Psoas muscle (tissue), 8 donors: ENCODE measurements around the gene CLRN2. TPM values are rescaled to one million over a fixed set of nuclear protein-coding genes. Genes with fewer than 3 reads are reported as not detected.

Source experiments
- ATAC-seq, 4 donors: fragments of 200-7000 bp; cut with Tn5 transposase; one replicate each; pipeline ENCODE4 v1.9.1; 2020; ENCODE audit warnings: moderate library complexity in 3 of 4, mild to moderate bottlenecking in 2 of 4
- DNase-seq, 2 donors: peaks; one replicate each; pipeline ENCODE4 v3.0.0-alpha.2; 2020
- H3K27ac ChIP-seq: fragments of 200-600 bp; one replicate; pipeline ENCODE4 v1.8.0; 2022
- H3K27me3 ChIP-seq, 3 donors: fragments of 200-600 bp in 1 of 3; one replicate each; pipeline versions ENCODE4 v1.6.1 to v1.8.0; 2013 to 2022; ENCODE audit warnings: low read length in 2 of 3, mild to moderate bottlenecking in 2 of 3, moderate library complexity in 1 of 3; ENCODE audit not compliant: insufficient read depth in 3 of 3
- H3K36me3 ChIP-seq, 2 donors: fragments of 200-600 bp in 1 of 2; one replicate each; pipeline versions ENCODE4 v1.6.1 to v1.8.0; 2013 to 2022; ENCODE audit warnings: low read depth in 1 of 2, mild to moderate bottlenecking in 1 of 2, moderate library complexity in 1 of 2; ENCODE audit not compliant: insufficient read depth in 1 of 2
- H3K4me1 ChIP-seq: fragments of 200-600 bp; one replicate; pipeline ENCODE4 v1.8.0; 2022
- H3K4me3 ChIP-seq: fragments of 200-600 bp; one replicate; pipeline ENCODE4 v1.8.0; 2022; ENCODE audit warnings: mild to moderate bottlenecking
- H3K9me3 ChIP-seq: fragments of 200-600 bp; one replicate; pipeline ENCODE4 v1.8.0; 2022
- WGBS, 3 donors: extraction: QIAGEN DNeasy Blood & Tissue Kit; methylation state at CpG; one replicate each; pipeline versions ENCODE4 v1.1.6 to v1.1.7; 2013; 5-methylcytosine and 5-hydroxymethylcytosine counted together
- intact Hi-C, 2 donors: fragments of 100-400 bp; cut with DNase I; formaldehyde crosslinking; loops; one replicate each; pipeline versions ENCODE4 v1.11.0 to v1.14.2; 2022
- polyA plus RNA-seq, 3 donors: library from polyadenylated mRNA; stranded (reverse); fragments of 200-250 nt; gene quantifications; one replicate each; pipeline ENCODE4 v1.2.3, GENCODE V29; 2013
- total RNA-seq, 4 donors: library from RNA; stranded (reverse); fragmentation: NEBNext Ultra II Directional in 2 of 4; extraction: Animal tissue kit (Norgen Biotek cat#: 25700) in 2 of 4; gene quantifications; one replicate each; pipeline versions ENCODE4 v1.2.1 to v1.2.4, GENCODE V29; 2021 to 2023
- TF ChIP-seq, protein P1 (sequence below): fragments of 200-600 bp; IDR thresholded peaks from one replicate; pipeline ENCODE4 v1.8.0; 2022; ENCODE audit warnings: antibody characterized with exemption
- donor health status: healthy with polysubstance abuse.
- donor health status: DM: no; HTN: no; CAD: no; lungs with moderate emphysema.
- donor health status: Bipolar disorder and iron deficiency.
- donor health status: healthy.
- donor health status: DM: yes; HTN: yes; CAD: no.
- donor health status: DM: no; HTN: no; CAD: no.
- donor health status: DM: no; HTN: no; CAD: no.
- donor health status: DM: yes; HTN: yes; CAD: no.

The CLRN2 gene
- total and polyA plus RNA-seq, 7 donors = not detected

DNA sequence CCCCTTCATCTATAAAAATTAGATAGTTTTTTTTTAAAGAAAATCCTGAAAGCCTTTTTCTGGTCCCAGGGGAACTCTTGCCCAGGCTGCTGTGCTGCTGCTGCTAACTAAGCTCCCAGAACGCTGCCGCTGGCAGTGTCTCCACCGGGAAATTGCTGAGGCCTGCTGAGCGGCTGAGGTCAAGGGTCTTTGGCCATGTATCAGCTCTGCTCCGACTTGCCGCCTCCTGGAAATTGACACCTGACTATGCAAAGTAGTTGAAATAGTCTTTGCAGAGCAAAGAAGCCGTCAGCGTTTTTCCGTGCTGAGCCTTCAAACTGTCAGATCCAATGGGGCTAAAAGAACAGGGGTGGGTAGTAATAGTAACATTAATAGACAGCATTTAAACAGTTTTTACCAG is 3.9 kb upstream of the CLRN2 start:
- peak in 3 of 4 donors; percentile 41 to 64 (median 47) for ATAC-seq
- Histone ChIP-seq H3K9me3 (no peaks in the 10 kb centered on the region), H3K27ac (peak overlapping the region; percentile 78), H3K4me3 (peak overlapping the region; percentile 94), H3K27me3 (no peaks in the 10 kb centered on the region), H3K36me3 (peaks cover 4 to 28% of the 10 kb centered on the region in 2 donors), H3K4me1 (peaks cover 12% of the 10 kb centered on the region)
- intact Hi-C loops = loop anchor here in 1 of 2 donors (10.0 kb wide), 1 partner anchor 514 kb away; the partner anchor contains the start of gene LCORL
- 4 to 8% (median 6%) methylated on average over 9 of the region's 9 CpGs for WGBS, 3 donors
- TF ChIP-seq, protein P1, sequence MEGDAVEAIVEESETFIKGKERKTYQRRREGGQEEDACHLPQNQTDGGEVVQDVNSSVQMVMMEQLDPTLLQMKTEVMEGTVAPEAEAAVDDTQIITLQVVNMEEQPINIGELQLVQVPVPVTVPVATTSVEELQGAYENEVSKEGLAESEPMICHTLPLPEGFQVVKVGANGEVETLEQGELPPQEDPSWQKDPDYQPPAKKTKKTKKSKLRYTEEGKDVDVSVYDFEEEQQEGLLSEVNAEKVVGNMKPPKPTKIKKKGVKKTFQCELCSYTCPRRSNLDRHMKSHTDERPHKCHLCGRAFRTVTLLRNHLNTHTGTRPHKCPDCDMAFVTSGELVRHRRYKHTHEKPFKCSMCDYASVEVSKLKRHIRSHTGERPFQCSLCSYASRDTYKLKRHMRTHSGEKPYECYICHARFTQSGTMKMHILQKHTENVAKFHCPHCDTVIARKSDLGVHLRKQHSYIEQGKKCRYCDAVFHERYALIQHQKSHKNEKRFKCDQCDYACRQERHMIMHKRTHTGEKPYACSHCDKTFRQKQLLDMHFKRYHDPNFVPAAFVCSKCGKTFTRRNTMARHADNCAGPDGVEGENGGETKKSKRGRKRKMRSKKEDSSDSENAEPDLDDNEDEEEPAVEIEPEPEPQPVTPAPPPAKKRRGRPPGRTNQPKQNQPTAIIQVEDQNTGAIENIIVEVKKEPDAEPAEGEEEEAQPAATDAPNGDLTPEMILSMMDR = no peak
- DNase-seq = peak in 1 of 2 donors; percentile 24

DNA sequence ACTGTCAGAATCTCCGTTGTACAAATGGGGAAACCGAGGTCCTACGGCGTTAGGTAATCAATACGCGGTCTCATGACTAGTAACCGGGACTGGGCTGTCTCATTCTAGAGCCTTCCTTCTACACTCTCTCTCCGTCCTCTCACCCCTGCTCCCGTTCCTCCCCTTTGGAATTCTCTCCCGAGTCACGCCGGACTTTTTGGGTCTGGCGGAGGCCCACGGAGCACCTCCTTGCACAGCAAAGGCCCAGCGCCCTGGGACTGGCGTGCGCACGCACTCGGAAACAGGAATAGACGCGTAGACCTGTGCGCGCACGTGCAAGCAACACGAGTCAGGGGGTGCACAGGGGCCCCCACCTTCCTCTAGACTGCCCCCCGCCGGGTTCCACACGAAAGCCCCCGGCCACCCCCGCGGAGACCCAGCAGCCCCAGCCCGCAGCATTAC is 3.4 kb upstream of the CLRN2 start:
- 0 to 1% (median 1%) methylated on average over 31 to 32 of the region's 32 CpGs for WGBS, 3 donors
- TF ChIP-seq, protein P1 = no peak
- ATAC-seq = peak; percentile 67 to 83 (median 76)
- Histone ChIP-seq H3K36me3 (peaks cover 3 to 23% of the 10 kb centered on the region in 2 donors), H3K27ac (peak overlapping the region; percentile 78), H3K4me1 (peaks cover 12% of the 10 kb centered on the region), H3K27me3 (no peaks in the 10 kb centered on the region), H3K4me3 (peak overlapping the region; percentile 94), H3K9me3 (no peaks in the 10 kb centered on the region)
- intact Hi-C loops = loop anchor here in 1 of 2 donors (10.0 kb wide), 1 partner anchor 513 kb away; the partner anchor contains the start of gene LCORL
- peak; percentile 65 to 82 for DNase-seq

DNA sequence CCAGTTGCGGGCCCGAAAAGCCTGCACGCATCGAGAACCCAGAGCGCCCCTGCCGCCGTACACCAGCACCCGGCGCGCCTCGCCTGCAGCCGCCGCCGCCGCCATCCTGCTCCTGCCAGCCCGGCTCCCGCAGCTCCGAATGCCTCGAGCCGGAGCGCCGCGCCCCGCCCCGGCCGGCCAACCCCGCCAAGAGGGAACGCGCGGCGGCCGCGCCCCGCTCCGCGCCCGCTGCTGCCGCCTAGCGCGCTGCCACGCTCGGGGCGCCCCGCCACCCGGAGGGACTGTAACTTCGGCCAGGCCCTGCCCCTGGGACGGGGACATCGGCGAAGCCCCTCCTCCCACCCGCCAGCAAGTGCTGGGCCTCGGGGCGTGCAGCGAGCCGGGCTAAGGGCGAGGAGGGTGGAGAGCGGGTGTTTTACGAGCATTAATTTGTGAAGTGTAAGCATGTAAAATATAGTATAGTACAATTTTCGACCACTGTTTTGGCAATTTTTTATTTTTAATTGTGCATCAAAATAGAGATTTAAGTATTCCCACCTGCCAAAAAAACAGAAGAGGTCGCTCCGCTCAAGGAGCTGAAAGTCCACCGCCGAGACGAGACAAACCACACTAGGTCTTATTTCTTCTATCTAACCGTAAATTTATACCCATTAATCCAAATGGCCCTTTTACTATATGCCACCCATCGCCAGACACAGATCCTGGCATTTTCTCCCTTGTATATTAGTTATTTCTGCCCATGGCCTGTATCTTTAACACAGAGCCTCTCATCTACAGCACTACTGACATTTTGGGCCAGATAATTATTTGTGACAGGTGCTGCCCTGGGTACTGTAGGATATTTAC is 2.8 kb upstream of the CLRN2 start, which contains the start of gene QDPR:
TSS of gene QDPR (minus strand) at position 141 of the 846 bp plus-strand sequence. CDS start at position 105, 36 bp downstream.
- Histone ChIP-seq H3K9me3 (no peaks in the 10 kb centered on the region), H3K36me3 (peaks cover 3 to 17% of the 10 kb centered on the region in 2 donors), H3K27me3 (no peaks in the 10 kb centered on the region), H3K4me3 (peak within 1 kb of the TSS; percentile 94), H3K4me1 (peaks cover 12% of the 10 kb centered on the region), H3K27ac (peak within 1 kb of the TSS; percentile 78)
- TF ChIP-seq, protein P1 = peak; percentile 57
- intact Hi-C loops = loop anchor here in 1 of 2 donors (10.0 kb wide), 1 partner anchor 513 kb away; the partner anchor contains the start of gene LCORL
- 1 to 4% (median 2%) methylated on average over 45 to 65 of the region's 65 CpGs for WGBS, 3 donors
- DNase-seq (peak; percentile 82 to 91), ATAC-seq (peak; percentile 89 to 96 (median 95))

DNA sequence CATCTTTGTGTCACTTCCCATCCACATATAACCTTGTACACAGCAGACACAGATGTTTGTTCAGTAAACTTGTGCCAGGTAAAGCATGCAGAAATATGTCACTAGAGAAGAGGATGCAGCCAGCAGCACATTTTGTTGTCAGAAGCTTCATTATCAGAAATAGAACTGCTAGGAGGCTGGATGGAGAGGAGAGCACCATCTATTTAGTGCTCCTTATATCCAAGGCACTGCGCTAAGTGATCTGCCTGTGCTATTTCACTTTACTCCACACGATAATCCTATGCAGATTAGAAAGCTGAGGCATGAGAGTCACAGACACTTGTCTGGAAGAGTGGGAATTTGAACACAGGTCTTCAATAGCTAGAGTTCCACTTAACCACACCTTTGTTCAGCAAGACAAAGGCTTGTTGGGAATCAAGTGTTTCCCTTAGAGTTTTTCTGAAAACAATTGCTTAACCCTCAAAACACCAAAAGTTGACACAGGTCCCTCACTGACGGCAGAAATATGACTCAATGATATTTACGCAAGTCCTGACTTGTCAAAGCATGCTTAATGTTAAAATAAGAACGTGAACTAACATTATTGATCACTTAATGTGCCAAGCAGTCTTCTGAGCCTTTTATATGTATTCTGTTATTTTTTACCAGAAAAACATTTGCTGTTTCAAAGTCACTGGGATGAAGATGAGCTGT is 1.8 kb upstream of the CLRN2 start:
- no peak for DNase-seq
- TF ChIP-seq, protein P1 = no peak
- ATAC-seq = no peak
- intact Hi-C loops = loop anchor here in 1 of 2 donors (10.0 kb wide), 1 partner anchor 512 kb away; the partner anchor contains the start of gene LCORL
- 83 to 89% (median 88%) methylated on average over 5 of the region's 5 CpGs for WGBS, 3 donors
- peaks cover 3 to 7% of the 10 kb centered on the region in 2 donors for H3K36me3 ChIP-seq
- H3K27ac ChIP-seq = no peak overlapping the region
- H3K27me3 ChIP-seq = no peaks in the 10 kb centered on the region
- peak overlapping the region; percentile 94 for H3K4me3 ChIP-seq
- H3K4me1 ChIP-seq = peaks cover 12% of the 10 kb centered on the region
- H3K9me3 ChIP-seq = no peaks in the 10 kb centered on the region
